ENCODE data around the gene TPP1.

DNA sequence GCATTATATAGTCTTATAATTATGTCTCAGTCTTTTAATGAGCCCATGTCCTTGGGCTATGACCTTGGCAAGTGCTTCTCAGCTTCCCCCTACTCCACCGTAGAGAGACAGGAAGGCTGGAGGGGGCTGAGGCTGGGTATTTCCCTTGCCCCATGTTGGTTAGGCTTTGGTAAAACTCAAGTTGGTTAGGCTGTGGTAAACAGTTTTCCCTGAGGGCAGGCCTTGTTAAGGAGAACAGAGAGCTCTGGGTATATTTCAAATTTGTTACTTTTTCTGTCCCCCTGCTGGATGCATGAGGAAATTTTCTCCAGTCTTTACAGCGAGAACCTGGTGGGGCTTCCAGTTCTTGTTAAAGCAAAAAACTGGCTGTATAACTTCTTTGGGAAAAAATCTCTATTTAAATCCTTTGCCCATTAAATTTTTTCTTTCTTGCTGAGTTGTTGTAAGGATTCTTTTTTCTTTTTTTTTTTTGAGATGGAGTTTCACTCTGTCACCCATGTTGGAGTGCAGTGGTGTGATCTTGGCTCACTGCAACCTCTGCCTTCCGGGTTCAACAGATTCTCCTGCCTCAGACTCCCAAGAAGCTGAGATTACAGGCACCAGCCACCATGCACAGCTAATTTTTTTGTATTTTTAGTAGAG is 48.6 kb upstream of the TPP1 start:
- TF ChIP-seq, protein P1, sequence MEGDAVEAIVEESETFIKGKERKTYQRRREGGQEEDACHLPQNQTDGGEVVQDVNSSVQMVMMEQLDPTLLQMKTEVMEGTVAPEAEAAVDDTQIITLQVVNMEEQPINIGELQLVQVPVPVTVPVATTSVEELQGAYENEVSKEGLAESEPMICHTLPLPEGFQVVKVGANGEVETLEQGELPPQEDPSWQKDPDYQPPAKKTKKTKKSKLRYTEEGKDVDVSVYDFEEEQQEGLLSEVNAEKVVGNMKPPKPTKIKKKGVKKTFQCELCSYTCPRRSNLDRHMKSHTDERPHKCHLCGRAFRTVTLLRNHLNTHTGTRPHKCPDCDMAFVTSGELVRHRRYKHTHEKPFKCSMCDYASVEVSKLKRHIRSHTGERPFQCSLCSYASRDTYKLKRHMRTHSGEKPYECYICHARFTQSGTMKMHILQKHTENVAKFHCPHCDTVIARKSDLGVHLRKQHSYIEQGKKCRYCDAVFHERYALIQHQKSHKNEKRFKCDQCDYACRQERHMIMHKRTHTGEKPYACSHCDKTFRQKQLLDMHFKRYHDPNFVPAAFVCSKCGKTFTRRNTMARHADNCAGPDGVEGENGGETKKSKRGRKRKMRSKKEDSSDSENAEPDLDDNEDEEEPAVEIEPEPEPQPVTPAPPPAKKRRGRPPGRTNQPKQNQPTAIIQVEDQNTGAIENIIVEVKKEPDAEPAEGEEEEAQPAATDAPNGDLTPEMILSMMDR (IDR thresholded peaks at IDR 0.05 in 8 of 11, conservative IDR thresholded peaks at IDR 0.05 in 3 of 11) = peak; percentile 20 to 72 (median 56)
- no peak for TF ChIP-seq POLR2A (IDR thresholded peaks at IDR 0.05)
